NCI-H446 treated with DMSO at 0.1 percent for 48 hours (cell line): ENCODE data around the gene C1orf35.

ENCODE experiments used
- DNase-seq: peaks from one replicate; lab custom pipeline; 2025; lab: John Stamatoyannopoulos, UW

C1orf35 gene

DNA sequence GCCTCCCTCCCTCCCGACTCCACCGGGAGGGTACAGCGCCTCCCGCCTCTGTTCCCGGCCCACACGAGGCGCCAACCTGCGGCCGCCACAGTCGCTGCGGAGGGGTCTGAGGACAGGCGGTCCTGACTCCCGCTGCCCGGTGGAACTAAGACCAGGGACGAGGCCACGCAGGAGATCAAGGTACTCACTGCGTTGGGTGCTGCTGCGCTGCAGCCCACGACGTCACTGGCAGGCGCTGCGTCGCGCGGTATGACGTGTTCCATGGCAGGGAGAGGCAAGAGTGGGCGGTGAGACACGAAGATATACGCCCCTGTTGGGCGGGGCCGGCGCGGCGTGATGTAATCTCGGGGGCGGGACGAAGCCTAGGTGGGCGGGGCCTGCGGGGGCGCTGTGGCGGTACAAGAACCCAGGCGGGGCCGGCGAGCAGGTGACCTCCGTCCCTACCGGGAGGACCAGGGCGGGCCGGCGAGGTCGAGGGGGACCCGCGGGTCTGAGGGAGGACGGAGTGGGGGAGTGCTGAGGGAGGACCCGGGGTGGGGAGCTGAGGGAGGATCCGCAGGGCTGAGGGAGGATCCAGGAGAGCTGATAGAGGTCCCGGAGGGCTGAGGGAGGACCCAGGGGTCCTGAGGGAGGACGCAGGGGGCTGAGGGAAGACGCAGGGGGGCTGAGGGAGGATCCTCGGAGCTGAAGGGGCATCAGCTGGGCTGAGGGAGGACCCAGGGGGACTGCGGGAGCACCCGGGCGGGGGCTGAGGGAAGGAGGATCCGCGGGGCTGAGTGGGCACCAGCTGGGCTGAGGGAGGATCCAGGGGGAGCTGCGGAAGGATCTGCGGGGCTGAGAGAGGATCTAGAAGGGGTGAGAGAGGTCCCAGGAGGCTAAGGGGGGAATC is 6.2 kb upstream of the C1orf35 start, which contains the start of gene MRPL55:
Gene MRPL55, minus strand, starts transcription at position 227 of the 889 bp plus-strand sequence. CDS start 1,039 bp downstream, outside the sequence.
- DNase-seq = peak; percentile 85

DNA sequence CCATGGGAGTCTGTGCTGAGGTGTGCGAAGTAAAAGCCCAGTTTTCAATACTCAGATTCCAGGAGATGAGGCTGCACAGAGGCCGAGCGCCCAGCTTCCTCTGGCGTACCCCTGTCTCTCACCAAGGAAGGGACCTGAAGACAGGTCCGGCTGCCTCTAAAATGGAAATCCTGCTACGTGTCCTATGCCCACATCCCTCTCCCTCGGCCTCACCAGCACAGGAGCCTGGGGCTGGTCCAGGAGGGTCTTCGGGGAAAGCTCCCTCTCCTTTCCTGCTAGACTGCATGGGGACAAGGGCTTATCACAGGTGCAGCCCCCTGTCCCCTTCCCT is 5.6 kb upstream of the C1orf35 start:
- no peak for DNase-seq

DNA sequence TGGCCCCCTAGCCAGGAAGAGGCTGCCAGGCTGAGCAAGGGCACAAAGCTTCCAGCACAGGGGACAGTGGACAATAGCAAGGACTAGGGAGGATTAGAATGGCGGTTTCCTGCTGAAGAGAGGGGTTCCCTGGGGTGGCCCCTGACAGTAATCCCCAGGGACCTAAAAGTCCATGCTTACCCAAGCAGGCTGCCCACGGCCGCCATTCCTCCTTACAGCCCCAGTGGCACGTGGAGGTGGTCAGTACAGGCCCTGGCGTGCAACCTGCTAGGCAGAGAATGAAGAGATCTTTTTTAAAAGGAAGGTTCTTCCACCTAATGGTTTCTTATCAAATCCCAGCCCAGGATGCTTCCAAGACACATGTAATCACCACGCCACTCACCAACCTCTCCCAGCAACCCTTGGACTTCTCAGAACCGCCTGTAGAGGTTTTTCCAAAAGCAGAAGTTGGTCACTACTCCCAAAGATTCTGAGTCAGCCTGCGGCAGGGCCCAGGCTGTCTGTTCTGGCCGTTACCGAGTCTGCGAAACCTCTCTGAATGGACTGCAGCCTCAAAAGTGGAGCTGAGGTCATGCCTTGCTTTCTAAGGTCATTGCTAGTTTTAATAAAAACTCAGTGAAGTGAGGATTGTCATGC is 5.0 kb upstream of the C1orf35 start:
- DNase-seq = no peak

DNA sequence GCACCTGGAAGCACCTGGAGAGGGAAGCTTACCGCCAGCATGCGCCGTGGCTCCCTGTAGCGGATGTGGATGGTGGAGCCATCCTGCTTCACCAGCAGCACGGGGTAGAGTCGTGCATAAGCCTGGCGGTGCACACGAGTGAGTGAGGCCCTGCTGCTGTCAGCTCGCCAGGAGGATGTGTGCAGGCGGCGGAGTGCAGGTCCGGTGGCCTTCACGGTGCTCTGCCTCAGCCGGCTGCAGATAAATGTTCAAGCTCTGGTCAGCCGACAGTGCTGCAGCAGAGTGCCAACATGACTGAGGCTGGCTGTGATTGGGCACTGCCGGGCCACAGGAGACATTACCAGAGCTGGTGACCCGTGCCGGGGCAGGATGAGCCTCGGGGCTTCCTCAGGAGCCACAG is 4.5 kb upstream of the C1orf35 start:
- DNase-seq = no peak

DNA sequence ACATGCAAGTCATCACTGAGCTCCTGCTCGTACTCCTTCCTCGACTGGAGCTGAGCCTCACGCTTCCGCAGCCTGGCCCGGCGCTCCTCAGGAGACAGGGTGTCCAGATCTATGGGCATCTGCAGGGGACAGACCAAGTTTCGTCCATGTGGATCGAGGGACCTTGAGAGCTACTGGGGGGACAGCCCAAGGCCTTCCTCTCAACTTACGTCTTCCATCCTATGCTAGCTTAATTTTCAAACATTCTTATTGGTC is 3.6 kb upstream of the C1orf35 start:
- no peak for DNase-seq

DNA sequence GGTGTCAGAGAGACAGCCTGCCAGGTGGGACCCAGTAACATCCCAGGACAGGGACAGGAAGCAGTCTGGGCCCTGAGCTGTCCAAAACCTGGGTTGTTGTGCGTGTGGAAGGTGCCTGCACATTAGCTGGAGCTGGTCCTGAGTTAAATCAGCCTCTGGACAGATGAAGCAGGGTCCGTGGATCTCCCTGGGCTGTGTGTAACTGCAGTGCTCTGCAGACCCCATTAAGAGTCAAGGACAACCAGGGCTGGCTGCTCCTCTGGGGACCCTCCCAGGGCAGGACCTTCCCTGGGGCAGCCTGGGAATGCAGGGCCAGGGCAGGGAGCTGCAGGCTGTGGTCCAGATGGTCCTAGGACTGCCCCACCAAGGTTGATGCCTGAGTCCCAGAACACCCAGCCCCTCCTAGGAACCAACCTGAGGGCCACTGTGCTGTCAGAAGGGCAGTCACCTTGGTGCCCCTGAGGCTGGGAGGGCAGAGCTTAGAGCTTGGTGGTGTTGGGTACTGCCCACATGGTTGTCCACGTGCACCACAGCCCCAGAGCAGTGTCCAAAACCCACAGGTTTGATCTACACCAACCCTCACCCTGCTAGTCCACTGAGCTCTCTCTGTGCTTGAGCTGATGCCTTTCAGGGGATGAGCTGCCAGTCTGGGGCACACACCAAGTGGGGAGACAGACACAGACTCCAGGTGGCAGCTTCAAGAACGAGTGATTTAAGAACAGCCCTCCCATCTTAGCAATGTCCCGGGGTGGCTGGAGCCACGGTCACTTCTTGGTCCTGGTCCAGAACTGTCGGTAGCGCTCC is 3.1 kb upstream of the C1orf35 start:
- no peak for DNase-seq

DNA sequence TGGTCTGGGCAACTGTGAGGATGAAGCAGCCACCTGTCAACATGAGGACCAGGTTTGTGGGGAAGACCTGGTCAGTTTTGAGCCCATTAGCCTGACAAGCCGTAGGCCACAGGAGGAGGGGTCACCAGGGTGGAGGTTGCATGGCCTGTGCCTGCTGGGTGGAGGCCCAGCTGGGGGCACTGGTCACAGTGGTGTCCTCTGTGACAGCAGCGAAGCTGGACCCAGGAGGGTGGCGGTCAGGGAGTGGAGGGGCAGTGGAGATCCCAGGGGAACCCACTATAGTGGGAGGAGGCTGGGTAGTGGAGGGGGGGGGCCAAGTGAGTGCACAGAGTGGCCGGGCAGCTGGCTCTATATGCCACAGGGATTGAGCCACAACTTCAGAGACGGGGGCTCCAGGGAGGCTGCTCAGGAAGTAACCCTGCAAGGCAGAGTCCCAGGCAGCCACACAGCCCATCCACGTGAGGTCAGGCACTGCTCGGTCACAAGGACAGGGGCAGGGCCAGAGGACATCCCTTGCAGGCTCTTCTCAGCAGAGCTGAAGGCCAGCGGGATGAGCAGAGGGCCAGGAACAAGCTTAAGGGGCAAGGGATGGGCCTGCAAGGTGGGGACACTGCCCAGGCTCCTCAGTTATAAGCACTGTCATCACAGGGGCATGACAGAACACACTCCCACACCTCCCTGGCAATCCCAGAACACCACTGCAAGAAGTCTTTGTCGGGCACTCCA is 2.3 kb upstream of the C1orf35 start:
- DNase-seq = no peak

DNA sequence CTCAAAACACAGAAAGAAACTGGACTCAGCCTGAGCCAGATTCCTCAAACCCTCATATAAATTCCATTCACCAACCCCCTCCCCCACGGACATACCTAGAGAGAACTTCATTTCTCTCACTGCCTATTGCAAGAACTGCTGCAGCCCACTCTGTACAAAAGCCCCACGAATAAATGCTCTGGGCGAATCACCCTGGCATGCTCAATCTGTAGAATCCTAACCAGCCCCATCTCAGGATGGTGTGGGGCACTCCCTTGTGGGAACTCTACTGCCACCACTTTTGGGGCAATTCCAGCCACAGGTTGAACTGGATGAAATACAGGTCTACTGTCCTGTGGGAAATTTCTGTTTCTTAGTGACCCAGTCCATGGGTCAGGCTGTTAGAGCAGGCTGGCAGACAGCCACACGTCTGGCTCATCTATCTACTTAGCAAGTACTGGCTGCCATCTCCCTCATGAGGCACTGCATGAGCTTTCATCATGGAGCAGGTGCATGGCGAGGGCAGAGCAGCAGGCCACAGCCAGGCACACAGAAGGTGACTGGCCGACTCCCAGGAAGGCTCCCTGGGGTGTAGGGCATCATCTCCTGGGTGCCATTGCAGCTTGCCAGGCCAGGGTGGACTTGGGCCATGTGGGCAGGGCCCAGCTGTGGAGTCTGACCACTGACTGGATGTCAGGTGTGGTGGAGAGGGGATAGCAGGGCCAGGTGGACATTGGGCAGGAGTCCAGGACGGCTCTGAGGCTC is 1.6 kb upstream of the C1orf35 start:
- DNase-seq = no peak

DNA sequence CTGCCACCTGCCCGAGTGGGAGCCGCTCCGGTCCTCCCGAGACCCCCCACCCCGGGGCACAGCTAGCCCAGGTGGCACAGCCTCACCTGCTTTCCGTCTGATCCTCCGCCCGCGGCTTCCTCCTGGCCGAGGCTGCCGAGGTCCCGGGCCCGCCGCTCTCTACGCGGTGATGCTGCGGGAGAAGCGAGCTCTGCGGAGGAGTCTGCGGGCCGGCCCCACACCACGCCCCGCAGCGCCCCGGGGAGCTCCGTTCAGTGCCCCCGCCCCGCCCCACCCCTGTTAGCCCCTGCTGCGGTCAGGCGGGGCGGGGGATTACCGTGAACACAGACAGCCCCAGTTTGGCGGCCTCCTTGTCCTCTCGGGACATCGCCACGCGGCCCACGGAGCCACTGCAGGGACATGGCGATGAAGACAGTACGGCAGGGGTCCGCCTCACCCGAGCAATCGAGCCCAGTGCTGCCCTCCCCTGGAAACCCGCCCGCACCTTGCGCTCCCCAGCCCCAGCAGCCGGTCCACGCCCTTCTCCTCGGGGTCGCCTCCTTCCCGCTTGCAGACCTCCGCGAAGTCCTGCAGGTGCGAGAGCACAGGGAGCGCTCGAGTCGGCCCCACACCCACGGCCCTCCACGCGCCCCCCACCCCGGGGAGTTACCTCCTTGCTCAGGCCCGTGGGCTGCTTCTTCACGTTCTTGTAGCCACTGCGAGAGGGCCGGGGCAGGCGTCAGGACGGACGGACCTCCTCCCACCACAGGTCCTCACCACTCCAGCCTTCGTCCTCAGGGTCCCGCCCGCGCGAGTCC is 933 bp downstream of the C1orf35 start:
- no peak for DNase-seq

DNA sequence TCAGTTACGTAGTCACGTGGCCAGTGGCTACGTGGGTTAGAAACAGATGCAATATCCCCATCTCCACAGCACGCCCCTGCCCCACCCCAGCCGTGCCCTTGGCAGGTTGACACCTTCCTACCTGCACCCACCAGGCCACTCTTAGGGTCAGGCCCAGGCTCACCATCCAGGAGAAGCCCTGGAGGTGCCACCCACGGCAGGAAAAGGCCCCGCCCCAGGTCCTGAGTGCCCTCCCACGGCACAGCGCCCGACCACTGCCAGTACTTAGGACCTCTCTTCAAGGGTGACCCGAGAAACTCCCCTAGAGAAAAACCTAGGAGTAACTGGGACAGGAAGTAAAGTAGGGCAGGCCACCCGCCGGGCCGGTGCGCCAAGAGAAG is 1.5 kb downstream of the C1orf35 start:
- DNase-seq = no peak

DNA sequence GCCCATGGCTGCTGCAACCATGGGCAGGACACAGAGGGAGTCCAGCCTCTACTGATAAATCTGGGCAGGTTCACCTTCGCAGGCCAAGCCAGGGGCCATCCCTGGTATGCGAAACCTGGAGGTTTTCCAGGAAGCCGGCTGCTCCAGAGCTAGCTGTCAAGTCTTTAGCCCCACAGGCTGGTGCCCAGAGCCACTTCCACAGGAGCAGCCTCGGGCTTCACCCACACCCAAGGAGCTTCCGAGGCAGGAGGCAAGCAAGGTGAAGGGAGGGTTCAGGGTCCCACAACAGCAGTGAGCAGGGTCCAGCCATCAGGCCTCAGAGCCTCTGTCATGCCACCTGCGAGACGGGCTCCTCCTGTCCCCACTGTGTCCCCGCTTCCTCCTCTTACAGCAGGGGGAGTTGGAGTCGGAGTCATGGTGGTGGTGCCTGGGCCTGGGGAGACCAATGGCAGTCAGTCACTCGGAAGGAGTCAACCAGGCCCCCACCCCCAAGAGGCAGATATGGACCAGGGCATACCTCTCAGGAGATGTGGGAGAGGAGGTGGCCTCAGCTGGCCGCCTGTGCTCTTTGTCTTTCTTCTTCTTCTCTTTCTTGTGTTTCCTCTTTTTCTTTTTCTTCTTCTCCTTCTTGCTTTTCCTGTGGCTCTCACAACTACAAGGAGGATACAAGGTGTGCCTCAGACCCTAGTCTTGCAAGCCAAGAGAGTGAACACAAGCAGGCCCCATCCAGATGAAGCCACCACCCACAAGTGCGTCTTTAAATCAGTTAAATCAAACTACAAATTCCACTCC is 2.1 kb downstream of the C1orf35 start:
- DNase-seq = no peak

DNA sequence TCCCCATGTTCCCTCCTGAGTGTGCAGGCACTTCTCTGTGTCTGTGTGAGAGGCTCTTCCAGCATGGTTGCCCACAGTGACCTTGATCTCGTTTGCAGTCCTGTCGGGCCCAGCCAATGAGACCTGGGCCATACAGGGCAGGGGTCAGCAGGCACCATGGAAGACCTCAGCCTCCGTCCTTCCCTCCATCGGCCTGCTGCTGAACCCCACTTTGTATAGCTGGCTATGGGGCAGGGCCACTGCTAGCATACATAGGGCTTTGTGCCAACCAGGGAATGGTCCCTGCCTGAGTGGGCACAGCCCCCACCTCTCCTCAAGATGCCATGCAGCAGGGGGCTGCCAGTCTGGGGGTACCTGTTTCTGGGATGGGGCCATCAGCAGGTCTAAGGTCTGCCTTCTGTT is 3.8 kb downstream of the C1orf35 start:
- no peak for DNase-seq

DNA sequence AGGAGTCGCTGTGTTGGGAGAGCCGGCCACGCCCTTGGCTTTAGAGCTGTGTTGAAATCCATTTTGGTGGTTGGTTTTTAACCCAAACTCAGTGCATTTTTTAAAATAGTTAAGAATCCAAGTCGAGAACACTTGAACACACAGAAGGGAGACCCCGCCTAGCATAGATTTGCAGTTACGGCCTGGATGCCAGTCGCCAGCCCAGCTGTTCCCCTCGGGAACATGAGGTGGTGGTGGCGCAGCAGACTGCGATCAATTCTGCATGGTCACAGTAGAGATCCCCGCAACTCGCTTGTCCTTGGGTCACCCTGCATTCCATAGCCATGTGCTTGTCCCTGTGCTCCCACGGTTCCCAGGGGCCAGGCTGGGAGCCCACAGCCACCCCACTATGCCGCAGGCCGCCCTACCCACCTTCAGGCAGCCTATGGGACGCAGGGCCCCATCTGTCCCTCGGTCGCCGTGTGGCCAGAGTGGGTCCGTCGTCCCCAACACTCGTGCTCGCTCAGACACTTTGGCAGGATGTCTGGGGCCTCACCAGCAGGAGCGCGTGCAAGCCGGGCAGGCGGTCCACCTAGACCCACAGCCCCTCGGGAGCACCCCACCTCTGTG is 4.7 kb downstream of the C1orf35 start:
- no peak for DNase-seq

DNA sequence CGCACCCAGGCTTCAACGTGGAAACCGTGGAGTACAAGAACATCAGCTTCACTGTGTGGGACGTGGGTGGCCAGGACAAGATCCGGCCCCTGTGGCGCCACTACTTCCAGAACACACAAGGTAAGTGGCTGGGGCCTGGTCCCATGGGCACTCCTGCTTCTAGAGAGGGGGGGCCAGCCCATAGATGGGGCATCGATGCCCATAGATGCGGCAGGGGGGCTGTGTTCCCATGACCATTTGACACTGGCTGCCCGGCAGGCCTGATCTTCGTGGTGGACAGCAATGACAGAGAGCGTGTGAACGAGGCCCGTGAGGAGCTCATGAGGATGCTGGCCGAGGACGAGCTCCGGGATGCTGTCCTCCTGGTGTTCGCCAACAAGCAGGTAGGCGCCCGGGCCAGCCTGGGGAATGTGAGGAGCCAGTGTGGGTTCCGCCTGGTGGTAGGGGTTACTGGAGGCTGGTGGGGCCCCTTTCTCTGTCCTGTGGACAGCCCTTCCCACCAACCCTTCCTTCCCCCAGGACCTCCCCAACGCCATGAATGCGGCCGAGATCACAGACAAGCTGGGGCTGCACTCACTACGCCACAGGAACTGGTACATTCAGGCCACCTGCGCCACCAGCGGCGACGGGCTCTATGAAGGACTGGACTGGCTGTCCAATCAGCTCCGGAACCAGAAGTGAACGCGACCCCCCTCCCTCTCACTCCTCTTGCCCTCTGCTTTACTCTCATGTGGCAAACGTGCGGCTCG is 5.6 kb downstream of the C1orf35 start:
- no peak for DNase-seq

DNA sequence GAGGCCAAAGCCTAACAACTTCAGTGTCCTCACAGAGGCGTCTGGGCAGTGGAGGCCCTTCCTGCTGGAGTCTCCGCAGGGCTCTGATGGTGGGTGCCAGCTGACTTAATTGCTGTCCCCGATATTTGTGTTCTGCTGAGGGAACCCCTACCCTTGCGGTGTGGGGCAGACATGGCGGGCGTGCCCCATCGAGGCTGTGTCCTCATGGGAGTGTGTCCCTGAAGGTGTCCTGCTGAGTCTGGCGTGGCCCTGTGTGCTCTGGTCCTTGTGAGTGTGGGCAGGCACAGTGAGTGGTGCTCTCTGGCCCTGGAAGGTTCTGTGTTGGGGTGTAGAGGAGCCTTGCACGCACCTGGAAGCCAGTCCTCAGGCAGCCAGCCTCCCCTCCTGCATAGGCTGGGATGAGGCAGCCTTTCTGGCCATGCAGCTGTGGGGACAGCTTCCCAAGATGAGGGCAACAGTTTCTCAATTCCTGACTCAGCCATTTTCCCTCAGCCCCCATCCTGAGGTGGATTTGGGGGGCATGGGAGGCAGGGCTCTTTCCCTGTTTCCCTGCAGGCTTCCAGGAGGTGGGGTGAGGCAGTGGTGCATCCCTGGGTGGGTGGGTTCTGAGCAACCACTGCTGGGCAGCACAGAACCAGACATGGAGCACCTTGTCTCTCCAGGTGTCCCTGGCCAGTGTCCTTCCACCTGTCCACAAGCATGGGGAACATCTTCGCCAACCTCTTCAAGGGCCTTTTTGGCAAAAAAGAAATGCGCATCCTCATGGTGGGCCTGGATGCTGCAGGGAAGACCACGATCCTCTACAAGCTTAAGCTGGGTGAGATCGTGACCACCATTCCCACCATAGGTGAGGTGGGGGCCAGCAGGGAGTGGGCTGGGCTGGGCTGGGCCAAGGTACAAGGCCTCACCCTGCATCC is 6.5 kb downstream of the C1orf35 start:
- no peak for DNase-seq

DNA sequence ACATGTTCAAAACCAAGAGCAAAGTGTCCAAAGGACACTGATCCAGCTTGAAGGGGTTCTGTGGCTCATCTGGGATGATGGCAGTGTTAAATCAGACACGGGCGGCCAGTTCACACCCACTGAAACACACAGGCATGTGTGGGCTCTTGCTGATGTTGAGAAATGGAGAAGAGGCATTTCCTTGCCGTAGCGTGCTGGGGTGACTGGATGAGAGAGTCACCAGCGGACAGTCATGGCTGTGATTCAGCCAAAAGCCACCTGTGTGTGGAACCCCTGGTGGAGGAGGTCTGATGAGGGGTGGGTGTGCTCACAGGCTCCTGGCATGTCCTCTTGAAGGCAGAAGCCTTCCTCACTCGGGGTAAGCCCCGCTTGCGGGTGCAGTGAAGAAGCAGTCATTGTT is 7.2 kb downstream of the C1orf35 start:
- no peak for DNase-seq

DNA sequence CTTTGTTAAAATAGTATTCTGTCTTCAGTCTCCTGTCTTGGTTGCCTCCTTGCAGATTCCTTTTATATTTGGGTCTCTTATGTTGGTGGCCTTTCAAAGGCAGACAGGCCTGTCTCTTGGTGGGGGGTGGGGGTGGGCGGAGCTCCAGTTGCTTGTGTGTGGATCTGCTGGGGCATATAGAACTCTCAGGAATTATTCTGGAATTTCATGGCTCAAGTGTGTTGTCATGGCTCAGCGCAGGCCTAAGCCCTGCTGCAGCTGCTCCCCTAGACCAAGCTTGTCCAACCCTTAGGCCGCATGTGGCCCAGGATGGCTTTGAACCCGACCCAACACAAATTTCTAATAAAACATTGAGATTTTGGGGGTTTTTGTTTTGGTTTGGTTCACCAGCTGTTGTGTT is 8.0 kb downstream of the C1orf35 start:
- no peak for DNase-seq
